K562 (cell line): ENCODE measurements around the gene B4GALNT3. TPM values are rescaled to one million over a fixed set of nuclear protein-coding genes. Genes with fewer than 3 reads are reported as not detected.

Source experiments
- POLR3G ChIP-seq: IDR thresholded peaks from 2 replicates; pipeline ENCODE4 v1.6.1; 2011; ENCODE audit not compliant: insufficient read length, insufficient replicate concordance; ENCODE audit errors: extremely low read depth
- REST ChIP-seq, 2 experiments: fragments of 450-650 bp; formaldehyde crosslinking in 1 of 2; IDR thresholded peaks; 2 replicates each; pipeline versions ENCODE4 v1.4.0 to v1.6.1; 2014 to 2020; ENCODE audit warnings: mild to moderate bottlenecking in 2 of 2, borderline replicate concordance in 1 of 2, low read depth in 1 of 2
- ZNF143 ChIP-seq: sonication (generic); formaldehyde crosslinking; IDR thresholded peaks from 2 replicates; pipeline ENCODE4 v1.9.0; 2022; ENCODE audit warnings: mild to moderate bottlenecking, missing genetic modification reagents
- polyA plus RNA-seq, 8 experiments: library from polyadenylated mRNA; depleted of rRNA in 4 of 8; stranded (reverse) in 5 of 8; unstranded in 3 of 8; fragments of >200 nt; fragmentation: Nextera tagmentation in 2 of 8; fragmentation: Illumina TruSeq in 1 of 8; extraction: Ambion mirVana in 2 of 8; extraction: Trizol in 1 of 8; gene quantifications; 2 replicates each; pipeline versions ENCODE4 v1.2.1 to v1.2.3, GENCODE V29; 2011 to 2014; ENCODE audit warnings: inconsistent platforms in 1 of 8, missing spikeins in 1 of 8
- total RNA-seq, 7 experiments: library from RNA; depleted of rRNA in 6 of 7; stranded (reverse); fragments of >200 nt in 6 of 7; fragmentation: Illumina TruSeq in 2 of 7; extraction: Trizol in 2 of 7; gene quantifications; 2 replicates each; pipeline versions ENCODE4 v1.2.1 to v1.2.3, GENCODE V29; 2011 to 2021; ENCODE audit warnings: low replicate concordance in 1 of 7
- TF ChIP-seq, protein P1 (sequence below): fragments of 250-450 bp; sonication (Bioruptor Pico); IDR thresholded peaks from 2 replicates; pipeline ENCODE4 v1.4.0; 2020; ENCODE audit warnings: mild to moderate bottlenecking, moderate library complexity
- TF ChIP-seq, protein P2 (sequence below): fragments of 450-650 bp; IDR thresholded peaks from 2 replicates; pipeline ENCODE4 v1.6.1; 2017; ENCODE audit warnings: mild to moderate bottlenecking, moderate library complexity

B4GALNT3 gene
- total and polyA plus RNA-seq, 9 of the 15 experiments (the other 6 are each of a cell fraction or from before 2014, with no cell fraction given) = 0.04 to 0.36 (median 0.10) TPM; not detected in 6

GRCh38 chr12:442235-442884 lies 17.4 kb upstream of the B4GALNT3 start (continued):
- TF ChIP-seq, protein P1, sequence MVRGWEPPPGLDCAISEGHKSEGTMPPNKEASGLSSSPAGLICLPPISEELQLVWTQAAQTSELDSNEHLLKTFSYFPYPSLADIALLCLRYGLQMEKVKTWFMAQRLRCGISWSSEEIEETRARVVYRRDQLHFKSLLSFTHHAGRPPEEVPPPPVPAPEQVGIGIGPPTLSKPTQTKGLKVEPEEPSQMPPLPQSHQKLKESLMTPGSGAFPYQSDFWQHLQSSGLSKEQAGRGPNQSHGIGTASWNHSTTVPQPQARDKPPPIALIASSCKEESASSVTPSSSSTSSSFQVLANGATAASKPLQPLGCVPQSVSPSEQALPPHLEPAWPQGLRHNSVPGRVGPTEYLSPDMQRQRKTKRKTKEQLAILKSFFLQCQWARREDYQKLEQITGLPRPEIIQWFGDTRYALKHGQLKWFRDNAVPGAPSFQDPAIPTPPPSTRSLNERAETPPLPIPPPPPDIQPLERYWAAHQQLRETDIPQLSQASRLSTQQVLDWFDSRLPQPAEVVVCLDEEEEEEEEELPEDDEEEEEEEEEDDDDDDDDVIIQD (CRISPR knock-in tag) = no peak
- TF ChIP-seq REST (IDR thresholded peaks at IDR 0.05; ENCODE audit: borderline replicate concordance) (peak; percentile 64; the same call in 1 of the 2 replicates), REST (CRISPR knock-in tag; IDR thresholded peaks at IDR 0.05; ENCODE audit: low read depth) (no peak), ZNF143 (CRISPR knock-in tag) (no peak), POLR3G (no peak)
- TF ChIP-seq, protein P2, sequence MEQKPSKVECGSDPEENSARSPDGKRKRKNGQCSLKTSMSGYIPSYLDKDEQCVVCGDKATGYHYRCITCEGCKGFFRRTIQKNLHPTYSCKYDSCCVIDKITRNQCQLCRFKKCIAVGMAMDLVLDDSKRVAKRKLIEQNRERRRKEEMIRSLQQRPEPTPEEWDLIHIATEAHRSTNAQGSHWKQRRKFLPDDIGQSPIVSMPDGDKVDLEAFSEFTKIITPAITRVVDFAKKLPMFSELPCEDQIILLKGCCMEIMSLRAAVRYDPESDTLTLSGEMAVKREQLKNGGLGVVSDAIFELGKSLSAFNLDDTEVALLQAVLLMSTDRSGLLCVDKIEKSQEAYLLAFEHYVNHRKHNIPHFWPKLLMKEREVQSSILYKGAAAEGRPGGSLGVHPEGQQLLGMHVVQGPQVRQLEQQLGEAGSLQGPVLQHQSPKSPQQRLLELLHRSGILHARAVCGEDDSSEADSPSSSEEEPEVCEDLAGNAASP = no peak
